Right lobe of liver (tissue), 4 donors: ENCODE data around the gene NR3C2.

ENCODE experiments used
- POLR2A ChIP-seq: fragments of 450-650 bp; IDR thresholded peaks from one replicate; pipeline ENCODE4 v1.6.1; 2017; ENCODE audit warnings: antibody characterized with exemption, mild to moderate bottlenecking
- TF ChIP-seq, protein P1 (sequence below), 4 donors: fragments of 200-600 bp in 3 of 4; fragments of 450-650 bp in 1 of 4; IDR thresholded peaks; one replicate each; pipeline versions ENCODE4 v1.5.1 to v1.8.0; 2016 to 2022; ENCODE audit warnings: antibody characterized with exemption in 4 of 4, mild to moderate bottlenecking in 2 of 4
- donor health status: DM: no; HTN: no; CAD: no.
- donor health status: DM: no; HTN: no; CAD: no.
- donor health status: DM: no; HTN: yes; CAD: no.

DNA sequence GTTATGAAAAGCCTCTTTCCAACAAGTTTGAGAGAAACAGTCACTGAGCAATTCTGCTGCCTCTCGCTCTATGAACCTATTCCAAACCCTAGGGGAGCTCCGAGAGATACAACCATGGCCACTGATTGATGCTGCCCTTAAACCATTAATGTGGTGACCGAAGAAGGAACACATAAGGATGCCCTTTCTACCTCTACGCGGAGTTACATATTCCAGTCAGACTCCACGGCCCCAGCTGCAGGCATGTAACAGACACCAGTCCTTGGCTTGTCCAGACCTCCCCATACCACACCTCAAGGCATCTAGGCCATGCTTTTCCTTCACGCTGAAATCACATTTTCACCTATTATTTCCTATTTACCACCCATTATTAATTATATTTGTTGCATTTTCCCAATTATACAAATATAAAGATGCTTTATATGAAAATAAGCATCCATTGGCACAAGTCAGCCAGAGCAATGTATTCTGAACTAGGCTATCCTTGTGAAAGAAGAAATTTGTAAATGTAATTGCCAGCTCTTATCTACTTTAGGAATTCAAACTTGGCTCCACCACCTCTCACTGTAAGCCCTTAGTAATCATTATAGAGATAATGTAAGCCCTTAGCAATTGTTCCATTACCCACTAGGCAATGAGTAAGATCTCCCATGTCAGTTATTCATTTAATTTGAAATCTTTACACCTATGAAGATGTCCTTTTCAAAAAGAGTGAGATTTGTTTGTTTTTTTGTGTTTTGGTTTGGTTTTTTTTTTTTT, 338.4 kb downstream of the NR3C2 start:
- TF ChIP-seq POLR2A = no peak
- TF ChIP-seq, protein P1, sequence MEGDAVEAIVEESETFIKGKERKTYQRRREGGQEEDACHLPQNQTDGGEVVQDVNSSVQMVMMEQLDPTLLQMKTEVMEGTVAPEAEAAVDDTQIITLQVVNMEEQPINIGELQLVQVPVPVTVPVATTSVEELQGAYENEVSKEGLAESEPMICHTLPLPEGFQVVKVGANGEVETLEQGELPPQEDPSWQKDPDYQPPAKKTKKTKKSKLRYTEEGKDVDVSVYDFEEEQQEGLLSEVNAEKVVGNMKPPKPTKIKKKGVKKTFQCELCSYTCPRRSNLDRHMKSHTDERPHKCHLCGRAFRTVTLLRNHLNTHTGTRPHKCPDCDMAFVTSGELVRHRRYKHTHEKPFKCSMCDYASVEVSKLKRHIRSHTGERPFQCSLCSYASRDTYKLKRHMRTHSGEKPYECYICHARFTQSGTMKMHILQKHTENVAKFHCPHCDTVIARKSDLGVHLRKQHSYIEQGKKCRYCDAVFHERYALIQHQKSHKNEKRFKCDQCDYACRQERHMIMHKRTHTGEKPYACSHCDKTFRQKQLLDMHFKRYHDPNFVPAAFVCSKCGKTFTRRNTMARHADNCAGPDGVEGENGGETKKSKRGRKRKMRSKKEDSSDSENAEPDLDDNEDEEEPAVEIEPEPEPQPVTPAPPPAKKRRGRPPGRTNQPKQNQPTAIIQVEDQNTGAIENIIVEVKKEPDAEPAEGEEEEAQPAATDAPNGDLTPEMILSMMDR (IDR thresholded peaks at IDR 0.05) = no peak
